Heart left ventricle (tissue), 16 donors: Measurements from ENCODE around the gene ANKDD1B. TPM values are rescaled to one million over a fixed set of nuclear protein-coding genes. Genes with fewer than 3 reads are reported as not detected.

Experiments
- ATAC-seq, 4 donors: fragments of 200-7000 bp; cut with Tn5 transposase; one replicate each; pipeline ENCODE4 v1.9.1; 2020 to 2022; ENCODE audit warnings: moderate library complexity in 4 of 4, mild to moderate bottlenecking in 3 of 4, moderate number of reproducible peaks in 1 of 4
- DNase-seq, 5 donors: peaks; one replicate each; pipeline ENCODE4 v3.0.0-alpha.2; 2020
- H3K27ac ChIP-seq, 12 donors: fragments of 200-600 bp; sonication (generic) in 4 of 12; one replicate each; pipeline versions ENCODE4 v1.5.0 to v1.8.0; 2016 to 2022; ENCODE audit warnings: mild to moderate bottlenecking in 2 of 12
- H3K27me3 ChIP-seq, 9 donors: fragments of 200-600 bp; sonication (generic) in 2 of 9; one replicate each; pipeline versions ENCODE4 v1.5.1 to v1.8.0; 2016 to 2022; ENCODE audit warnings: mild to moderate bottlenecking in 3 of 9
- H3K36me3 ChIP-seq, 9 donors: fragments of 200-600 bp; sonication (generic) in 2 of 9; one replicate each; pipeline versions ENCODE4 v1.5.0 to v1.8.0; 2018 to 2022; ENCODE audit warnings: mild to moderate bottlenecking in 2 of 9
- H3K4me1 ChIP-seq, 12 donors: fragments of 200-600 bp; sonication (generic) in 4 of 12; one replicate each; pipeline versions ENCODE4 v1.5.0 to v1.8.0; 2016 to 2022; ENCODE audit warnings: mild to moderate bottlenecking in 3 of 12
- H3K4me3 ChIP-seq, 12 donors: fragments of 200-600 bp; sonication (generic) in 4 of 12; one replicate each; pipeline versions ENCODE4 v1.5.0 to v1.8.0; 2017 to 2022; ENCODE audit warnings: mild to moderate bottlenecking in 9 of 12, moderate library complexity in 4 of 12
- H3K9me3 ChIP-seq, 12 donors: fragments of 200-600 bp; sonication (generic) in 4 of 12; one replicate each; pipeline versions ENCODE4 v1.5.0 to v1.8.0; 2016 to 2022; ENCODE audit warnings: mild to moderate bottlenecking in 1 of 12
- POLR2A ChIP-seq, 2 donors: fragments of 450-650 bp; IDR thresholded peaks; one replicate each; pipeline ENCODE4 v1.6.1; 2017; ENCODE audit warnings: antibody characterized with exemption in 2 of 2, mild to moderate bottlenecking in 2 of 2, moderate library complexity in 2 of 2
- WGBS, 4 donors: extraction: QIAGEN DNeasy Blood & Tissue Kit in 2 of 4; methylation state at CpG; one replicate each; pipeline versions ENCODE4 v1.1.5 to v1.1.7; 2013 to 2018; 5-methylcytosine and 5-hydroxymethylcytosine counted together
- intact Hi-C, 10 donors: fragments of 100-400 bp; cut with DNase I; formaldehyde crosslinking; loops; one replicate each; pipeline versions ENCODE4 v1.11.1 to v1.14.2; 2022
- polyA plus RNA-seq, 2 donors: library from polyadenylated mRNA; stranded (reverse); fragments of 200-250 nt; gene quantifications; one replicate each; pipeline ENCODE4 v1.2.3, GENCODE V29; 2013
- total RNA-seq, 9 donors: library from RNA; depleted of rRNA in 2 of 9; stranded (reverse); fragments of >200 nt in 2 of 9; fragmentation: NEBNext Ultra II Directional in 3 of 9; extraction: Animal tissue kit (Norgen Biotek cat#: 25700) in 3 of 9; gene quantifications; one replicate each; pipeline versions ENCODE4 v1.1.0 to v1.2.4, GENCODE V29; 2016 to 2023
- TF ChIP-seq, protein P1 (sequence below), 12 donors: fragments of 200-600 bp; sonication (generic) in 4 of 12; IDR thresholded peaks; one replicate each; pipeline versions ENCODE4 v1.5.0 to v1.8.0; 2018 to 2022; ENCODE audit warnings: antibody characterized with exemption in 12 of 12, mild to moderate bottlenecking in 5 of 12
- donor health status: ischemic (EF 13 %, LVEDD 7.1; RV severe dilation, severe dysfunction).
- donor health status: healthy with polysubstance abuse.
- donor health status: DM: no; HTN: yes; CAD: no.
- donor health status: DM: no; HTN: no; CAD: no.
- donor health status: ischemic (EF 25% LVEDD 6.9; RV normal size, moderate dysfunction).
- donor health status: ischemic (EF 25% LVEDD 5.7; RV mildly dilated, moderate dysfunction).
- donor health status: healthy.
- donor health status: DM: yes; HTN: yes; CAD: no.
- donor health status: ischemic (EF 35%, LVEDD 5.7; RV mildly dilated, moderate dysfunction).
- donor health status: nonischemic (EF 11% LVEDD 7.7; RV severe dilation, severe dysfunction).
- donor health status: DM: yes; HTN: yes; CAD: no.
- donor health status: PGD.
- donor health status: ischemic (EF 29% LVEDD 5.4; RV normal size, mild dysfunction).
- donor health status: nonischemic (EF 23%, LVEDD 6.1; RV moderate dilation, normal function).

Gene ANKDD1B
- total and polyA plus RNA-seq, 11 donors: 0.10 to 0.61 (median 0.32) TPM; not detected in 7

DNA sequence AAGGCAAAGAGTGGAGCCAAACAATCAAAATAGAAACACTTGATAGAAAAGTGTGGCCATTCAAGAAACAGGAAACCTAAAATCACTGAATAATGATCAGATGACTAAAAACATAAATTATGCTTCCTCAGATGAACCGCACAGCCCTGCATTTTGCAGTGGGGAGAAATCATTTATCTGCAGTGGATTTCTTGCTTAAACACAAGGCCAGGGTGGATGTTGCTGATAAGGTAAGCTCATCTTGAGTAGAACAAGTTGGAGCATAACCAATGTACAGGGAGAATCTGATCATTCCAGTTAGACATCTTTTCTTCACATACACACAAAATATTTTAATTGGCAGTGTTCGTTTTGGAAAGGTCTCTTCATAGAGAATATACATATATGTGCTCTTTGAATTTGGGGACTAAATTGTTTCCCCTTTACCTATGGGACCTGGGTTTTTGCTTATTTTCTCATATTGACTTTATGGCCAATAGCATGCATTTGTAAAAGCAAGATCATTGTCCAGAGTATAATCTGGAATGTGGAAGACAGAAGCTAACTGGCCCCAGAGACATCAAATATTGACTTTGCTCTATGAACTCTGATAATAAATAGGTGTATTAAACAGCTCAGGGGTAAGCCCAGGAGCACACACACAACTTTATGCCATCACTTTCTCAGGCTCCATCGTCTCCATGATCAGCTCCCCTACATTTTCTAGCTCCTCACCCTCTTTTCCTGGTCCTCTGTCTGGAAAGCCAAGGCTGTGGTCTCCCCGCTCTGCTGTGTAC, 9.1 kb downstream of the ANKDD1B start:
- no peak for ATAC-seq
- Histone ChIP-seq H3K27ac (no peak overlapping the region), H3K9me3 (no peaks in the 10 kb centered on the region), H3K4me3 (no peak overlapping the region), H3K36me3 (no peaks in the 10 kb centered on the region), H3K4me1 (peaks cover 0 to 9% (median 0%) of the 10 kb centered on the region in 12 donors), H3K27me3 (no peaks in the 10 kb centered on the region)
- DNase-seq: no peak
- intact Hi-C loops: no loop called here
- WGBS, 4 donors: 84 to 91% (median 87%) methylated on average over 4 of the region's 4 CpGs
- TF ChIP-seq, protein P1, sequence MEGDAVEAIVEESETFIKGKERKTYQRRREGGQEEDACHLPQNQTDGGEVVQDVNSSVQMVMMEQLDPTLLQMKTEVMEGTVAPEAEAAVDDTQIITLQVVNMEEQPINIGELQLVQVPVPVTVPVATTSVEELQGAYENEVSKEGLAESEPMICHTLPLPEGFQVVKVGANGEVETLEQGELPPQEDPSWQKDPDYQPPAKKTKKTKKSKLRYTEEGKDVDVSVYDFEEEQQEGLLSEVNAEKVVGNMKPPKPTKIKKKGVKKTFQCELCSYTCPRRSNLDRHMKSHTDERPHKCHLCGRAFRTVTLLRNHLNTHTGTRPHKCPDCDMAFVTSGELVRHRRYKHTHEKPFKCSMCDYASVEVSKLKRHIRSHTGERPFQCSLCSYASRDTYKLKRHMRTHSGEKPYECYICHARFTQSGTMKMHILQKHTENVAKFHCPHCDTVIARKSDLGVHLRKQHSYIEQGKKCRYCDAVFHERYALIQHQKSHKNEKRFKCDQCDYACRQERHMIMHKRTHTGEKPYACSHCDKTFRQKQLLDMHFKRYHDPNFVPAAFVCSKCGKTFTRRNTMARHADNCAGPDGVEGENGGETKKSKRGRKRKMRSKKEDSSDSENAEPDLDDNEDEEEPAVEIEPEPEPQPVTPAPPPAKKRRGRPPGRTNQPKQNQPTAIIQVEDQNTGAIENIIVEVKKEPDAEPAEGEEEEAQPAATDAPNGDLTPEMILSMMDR (IDR thresholded peaks at IDR 0.05): no peak
- no peak for TF ChIP-seq POLR2A (IDR thresholded peaks at IDR 0.05)

DNA sequence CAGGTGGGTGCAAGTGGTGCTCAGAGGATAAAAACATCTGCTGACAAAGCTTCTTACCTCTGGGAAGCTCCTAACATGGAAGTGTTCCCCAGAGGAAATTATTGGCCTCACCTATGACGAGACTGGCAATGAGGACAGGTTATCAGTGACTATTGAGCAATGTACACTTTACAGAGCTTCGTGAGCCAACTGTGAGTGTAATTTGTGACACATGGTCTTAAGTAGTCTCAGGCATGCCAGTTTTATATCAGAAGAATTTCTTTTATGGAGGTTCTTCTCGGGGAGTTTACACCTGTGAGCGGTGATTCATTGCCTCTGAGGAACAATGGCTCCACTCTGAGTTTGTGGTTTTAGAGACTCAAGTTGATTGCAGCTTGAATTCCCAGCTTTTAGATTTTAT, 11.3 kb downstream of the ANKDD1B start:
- Histone ChIP-seq H3K36me3 (no peaks in the 10 kb centered on the region), H3K4me1 (peaks cover 0 to 5% (median 0%) of the 10 kb centered on the region in 12 donors), H3K9me3 (no peaks in the 10 kb centered on the region), H3K27me3 (no peaks in the 10 kb centered on the region), H3K4me3 (no peak overlapping the region), H3K27ac (no peak overlapping the region)
- no peak for DNase-seq
- TF ChIP-seq, protein P1 (IDR thresholded peaks at IDR 0.05): no peak
- TF ChIP-seq POLR2A (IDR thresholded peaks at IDR 0.05): no peak
- WGBS, 4 donors: 88 to 95% (median 91%) methylated on average over 4 of the region's 4 CpGs
- no peak for ATAC-seq
- intact Hi-C loops: no loop called here

DNA sequence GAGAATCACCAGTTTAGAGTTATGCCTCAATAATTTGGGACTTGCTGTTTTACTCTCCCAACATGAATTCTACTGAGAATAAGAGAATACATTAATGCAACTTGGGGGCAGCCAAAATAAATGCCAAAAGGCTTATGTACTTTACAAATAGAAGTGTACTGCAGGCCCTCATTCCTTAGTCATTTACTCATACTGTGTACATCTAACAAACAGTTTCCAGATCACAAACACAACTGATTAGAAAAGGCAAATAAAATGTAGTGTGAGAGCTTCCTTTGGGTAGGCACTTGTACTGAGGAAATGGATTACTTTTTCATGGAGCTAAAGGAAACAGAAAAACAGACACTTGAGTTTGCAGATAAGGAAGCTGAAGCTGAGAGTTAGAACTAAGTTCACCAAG, 12.6 kb downstream of the ANKDD1B start:
- H3K36me3 ChIP-seq: no peaks in the 10 kb centered on the region
- H3K9me3 ChIP-seq: no peaks in the 10 kb centered on the region
- H3K27ac ChIP-seq: no peak overlapping the region
- no peak overlapping the region for H3K4me3 ChIP-seq
- H3K27me3 ChIP-seq: no peaks in the 10 kb centered on the region
- intact Hi-C loops: no loop called here
- DNase-seq (no peak), ATAC-seq (no peak)
- peaks cover 0 to 5% (median 0%) of the 10 kb centered on the region in 12 donors for H3K4me1 ChIP-seq
- TF ChIP-seq, protein P1 (IDR thresholded peaks at IDR 0.05): no peak
- TF ChIP-seq POLR2A (IDR thresholded peaks at IDR 0.05): no peak

DNA sequence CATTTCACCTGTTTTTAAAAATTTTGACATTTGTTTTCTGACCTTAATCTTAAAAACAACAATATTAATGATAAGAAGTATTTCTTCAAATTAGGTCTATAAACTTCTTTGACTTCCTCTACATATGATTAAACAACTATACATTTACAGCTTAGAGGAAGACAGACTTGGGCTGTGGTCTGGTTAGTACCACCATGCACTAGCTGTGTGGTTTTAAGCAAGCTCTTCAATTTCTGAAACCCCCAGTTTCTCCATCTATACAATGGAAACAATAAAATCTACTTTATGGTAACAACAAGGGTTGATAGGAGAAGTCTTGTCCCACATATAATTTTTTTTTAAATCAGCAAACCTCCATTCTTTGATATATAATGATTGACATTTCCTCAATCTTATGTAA, 15.7 kb downstream of the ANKDD1B start:
- DNase-seq (no peak), ATAC-seq (no peak)
- TF ChIP-seq, protein P1 (IDR thresholded peaks at IDR 0.05): no peak
- no peaks in the 10 kb centered on the region for H3K27me3 ChIP-seq
- no peaks in the 10 kb centered on the region for H3K9me3 ChIP-seq
- no peaks in the 10 kb centered on the region for H3K36me3 ChIP-seq
- intact Hi-C loops: no loop called here
- H3K4me3 ChIP-seq: no peak overlapping the region
- peaks cover 0 to 6% (median 0%) of the 10 kb centered on the region in 12 donors for H3K4me1 ChIP-seq
- no peak overlapping the region for H3K27ac ChIP-seq
